Testis (tissue), 3 donors: ENCODE data around the gene ALOX12B. TPM values are rescaled to one million over a fixed set of nuclear protein-coding genes. Genes with fewer than 3 reads are reported as not detected.
"Not testable (repeated sequence)": the region's sequence is repeated elsewhere in the genome, so short reads cannot be mapped to it uniquely, and the experiment has no call there.

Experiments
- DNase-seq: peaks from one replicate; pipeline ENCODE4 v3.0.0-alpha.2; 2019
- H3K27ac ChIP-seq, 2 donors: fragments of 200-600 bp; sonication (generic); one replicate each; pipeline ENCODE4 v1.5.1; 2019
- H3K27me3 ChIP-seq: fragments of 200-600 bp; sonication (generic); one replicate; pipeline ENCODE4 v1.5.1; 2019
- H3K36me3 ChIP-seq: fragments of 200-600 bp; sonication (generic); one replicate; pipeline ENCODE4 v1.5.1; 2017; ENCODE audit warnings: low read depth; ENCODE audit errors: missing control alignments
- H3K4me1 ChIP-seq: fragments of 200-600 bp; sonication (generic); one replicate; pipeline ENCODE4 v1.5.1; 2019
- H3K4me3 ChIP-seq, 2 donors: fragments of 200-600 bp; sonication (generic); one replicate each; pipeline ENCODE4 v1.5.1; 2017 to 2019
- H3K9me3 ChIP-seq: fragments of 200-600 bp; sonication (generic); one replicate; pipeline ENCODE4 v1.5.1; 2017
- POLR2A ChIP-seq: fragments of 450-650 bp; IDR thresholded peaks from one replicate; pipeline ENCODE4 v1.6.1; 2017; ENCODE audit warnings: antibody characterized with exemption, mild to moderate bottlenecking, moderate library complexity
- WGBS, 2 donors: methylation state at CpG; one replicate each; pipeline ENCODE4 v1.1.5; 2018; 5-methylcytosine and 5-hydroxymethylcytosine counted together
- intact Hi-C: fragments of 100-400 bp; cut with DNase I; formaldehyde crosslinking; loops from one replicate; pipeline ENCODE4 v1.15.1; 2023; ENCODE audit warnings: low total_unique reads
- polyA plus RNA-seq: library from polyadenylated mRNA; stranded (reverse); fragments of 350-450 nt; fragmentation: Illumina TruSeq; extraction: RNeasy Lipid Tissue Mini Kit (QIAGEN cat#74804); gene quantifications from one replicate; pipeline ENCODE4 v1.2.3, GENCODE V29; 2014; ENCODE audit warnings: low read depth, low replicate concordance; ENCODE audit not compliant: insufficient read depth
- total RNA-seq, 2 donors: library from RNA; depleted of rRNA; stranded (reverse); fragments of >200 nt; gene quantifications; one replicate each; pipeline ENCODE4 v1.2.3, GENCODE V29; 2016
- TF ChIP-seq, protein P1 (sequence below), 3 experiments: fragments of 450-650 bp in 2 of 3; fragments of 200-600 bp in 1 of 3; sonication (generic) in 1 of 3; IDR thresholded peaks; one replicate each; pipeline ENCODE4 v1.5.1; 2016 to 2019; ENCODE audit warnings: antibody characterized with exemption in 3 of 3, mild to moderate bottlenecking in 2 of 3, moderate library complexity in 1 of 3

Gene ALOX12B
- total and polyA plus RNA-seq, 3 donors from 2014 or later = 0.87 to 1.1 (median 0.99) TPM

DNA sequence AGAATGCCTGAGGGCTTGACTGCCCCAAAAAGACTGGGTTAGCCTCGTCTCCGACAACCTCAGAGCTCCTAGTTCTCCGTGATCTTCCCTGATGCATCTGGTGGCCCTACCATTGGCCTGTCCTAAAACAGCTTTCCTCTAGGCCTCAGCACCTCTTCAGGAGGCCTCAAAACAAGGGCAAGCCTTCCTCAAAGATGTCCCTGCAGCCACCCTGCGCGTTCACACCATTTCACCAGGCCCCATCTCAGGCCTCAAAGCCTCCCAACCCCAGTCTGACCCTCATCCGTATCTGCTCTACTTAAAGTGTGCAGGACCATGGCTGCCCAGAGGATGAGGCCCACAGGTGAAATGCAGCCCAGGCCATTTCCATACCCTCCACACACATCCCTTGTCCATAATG lies 23.4 kb upstream of the ALOX12B start:
- intact Hi-C loops = no loop called here
- no peak for TF ChIP-seq POLR2A
- TF ChIP-seq, protein P1, sequence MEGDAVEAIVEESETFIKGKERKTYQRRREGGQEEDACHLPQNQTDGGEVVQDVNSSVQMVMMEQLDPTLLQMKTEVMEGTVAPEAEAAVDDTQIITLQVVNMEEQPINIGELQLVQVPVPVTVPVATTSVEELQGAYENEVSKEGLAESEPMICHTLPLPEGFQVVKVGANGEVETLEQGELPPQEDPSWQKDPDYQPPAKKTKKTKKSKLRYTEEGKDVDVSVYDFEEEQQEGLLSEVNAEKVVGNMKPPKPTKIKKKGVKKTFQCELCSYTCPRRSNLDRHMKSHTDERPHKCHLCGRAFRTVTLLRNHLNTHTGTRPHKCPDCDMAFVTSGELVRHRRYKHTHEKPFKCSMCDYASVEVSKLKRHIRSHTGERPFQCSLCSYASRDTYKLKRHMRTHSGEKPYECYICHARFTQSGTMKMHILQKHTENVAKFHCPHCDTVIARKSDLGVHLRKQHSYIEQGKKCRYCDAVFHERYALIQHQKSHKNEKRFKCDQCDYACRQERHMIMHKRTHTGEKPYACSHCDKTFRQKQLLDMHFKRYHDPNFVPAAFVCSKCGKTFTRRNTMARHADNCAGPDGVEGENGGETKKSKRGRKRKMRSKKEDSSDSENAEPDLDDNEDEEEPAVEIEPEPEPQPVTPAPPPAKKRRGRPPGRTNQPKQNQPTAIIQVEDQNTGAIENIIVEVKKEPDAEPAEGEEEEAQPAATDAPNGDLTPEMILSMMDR (IDR thresholded peaks at IDR 0.05) = no peak
- Histone ChIP-seq H3K4me3 (no peak overlapping the region), H3K27ac (no peak overlapping the region), H3K27me3 (no peaks in the 10 kb centered on the region), H3K9me3 (no peaks in the 10 kb centered on the region), H3K4me1 (peaks cover 7% of the 10 kb centered on the region), H3K36me3 (no peaks in the 10 kb centered on the region)
- DNase-seq = no peak
- WGBS, 2 donors = 85 to 86% methylated on average over 6 of the region's 6 CpGs

DNA sequence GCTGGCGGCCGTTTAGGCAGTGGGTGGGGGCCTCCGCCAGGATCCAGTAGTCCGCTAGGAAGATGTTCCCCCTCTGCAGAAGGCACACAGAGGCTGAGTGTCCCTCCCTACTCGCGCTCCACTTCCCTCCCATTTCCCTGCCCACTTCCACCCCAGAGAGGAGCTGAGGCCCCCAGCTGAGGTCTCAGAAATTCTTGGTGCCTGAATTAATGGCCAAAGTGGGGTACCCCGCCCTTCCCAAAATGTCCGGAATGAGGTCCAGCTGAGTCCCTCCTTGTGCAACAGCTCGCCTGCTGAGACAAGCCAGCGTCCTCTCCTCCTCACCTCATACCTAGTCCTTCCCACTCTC lies 22.9 kb upstream of the ALOX12B start:
- Histone ChIP-seq H3K4me1 (peaks cover 7% of the 10 kb centered on the region), H3K27ac (no peak overlapping the region), H3K27me3 (no peaks in the 10 kb centered on the region), H3K36me3 (no peaks in the 10 kb centered on the region), H3K4me3 (peak overlapping the region in 1 of 2 donors; percentile 32), H3K9me3 (no peaks in the 10 kb centered on the region)
- no peak for TF ChIP-seq POLR2A
- TF ChIP-seq, protein P1 (IDR thresholded peaks at IDR 0.05) = no peak
- WGBS, 2 donors = 23 to 33% methylated on average over 7 to 10 of the region's 10 CpGs
- no peak for DNase-seq
- intact Hi-C loops = no loop called here

DNA sequence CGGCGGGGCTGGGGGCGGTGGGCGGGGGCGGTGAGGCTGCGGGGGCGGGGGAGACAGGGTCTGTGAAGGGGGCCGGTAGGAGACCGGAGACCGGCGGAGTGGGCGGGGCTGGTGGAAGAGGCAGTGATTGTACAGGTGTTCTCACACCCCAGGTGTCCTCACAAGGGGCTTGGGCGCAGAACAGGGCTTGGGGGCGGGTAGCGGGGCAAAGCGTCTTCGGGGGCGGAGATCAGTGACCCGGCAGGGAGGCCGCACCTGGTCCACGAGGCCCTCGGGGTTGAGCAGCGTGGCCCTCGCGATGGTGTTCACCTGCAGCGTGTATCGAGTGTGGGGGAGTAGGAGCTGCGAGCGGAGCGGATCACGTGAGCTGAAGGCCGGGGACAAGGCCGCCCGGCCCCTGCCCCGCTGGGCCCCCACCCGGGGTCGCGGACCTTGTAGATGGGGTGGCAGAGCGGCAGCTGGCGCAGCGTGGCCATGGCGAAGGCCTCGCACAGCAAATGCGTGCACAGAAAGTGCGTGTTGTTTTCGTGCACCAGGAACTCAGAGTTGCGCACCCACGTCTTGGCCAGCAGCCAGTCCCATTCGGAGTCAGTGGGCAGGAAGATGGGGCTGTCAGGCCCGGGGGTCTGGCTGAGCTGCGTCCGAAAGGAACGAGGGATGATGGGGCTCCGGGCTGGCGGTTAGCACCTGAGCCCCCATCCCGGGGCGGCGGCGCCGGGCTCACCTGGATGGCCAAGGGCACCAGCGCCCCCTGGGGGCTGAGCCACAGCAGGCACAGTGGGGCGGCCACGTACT lies 22.3 kb upstream of the ALOX12B start:
- TF ChIP-seq, protein P1 (IDR thresholded peaks at IDR 0.05) = peak in 2 of 3 experiments; percentile 62 to 67
- TF ChIP-seq POLR2A = no peak
- no peaks in the 10 kb centered on the region for H3K36me3 ChIP-seq
- intact Hi-C loops = no loop called here
- H3K27ac ChIP-seq = no peak overlapping the region
- no peaks in the 10 kb centered on the region for H3K27me3 ChIP-seq
- peak overlapping the region; percentile 18 to 32 for H3K4me3 ChIP-seq
- 0 to 8% methylated on average over 5 to 63 of the region's 63 CpGs for WGBS, 2 donors
- peaks cover 7% of the 10 kb centered on the region for H3K4me1 ChIP-seq
- no peaks in the 10 kb centered on the region for H3K9me3 ChIP-seq
- DNase-seq = peak; percentile 75

DNA sequence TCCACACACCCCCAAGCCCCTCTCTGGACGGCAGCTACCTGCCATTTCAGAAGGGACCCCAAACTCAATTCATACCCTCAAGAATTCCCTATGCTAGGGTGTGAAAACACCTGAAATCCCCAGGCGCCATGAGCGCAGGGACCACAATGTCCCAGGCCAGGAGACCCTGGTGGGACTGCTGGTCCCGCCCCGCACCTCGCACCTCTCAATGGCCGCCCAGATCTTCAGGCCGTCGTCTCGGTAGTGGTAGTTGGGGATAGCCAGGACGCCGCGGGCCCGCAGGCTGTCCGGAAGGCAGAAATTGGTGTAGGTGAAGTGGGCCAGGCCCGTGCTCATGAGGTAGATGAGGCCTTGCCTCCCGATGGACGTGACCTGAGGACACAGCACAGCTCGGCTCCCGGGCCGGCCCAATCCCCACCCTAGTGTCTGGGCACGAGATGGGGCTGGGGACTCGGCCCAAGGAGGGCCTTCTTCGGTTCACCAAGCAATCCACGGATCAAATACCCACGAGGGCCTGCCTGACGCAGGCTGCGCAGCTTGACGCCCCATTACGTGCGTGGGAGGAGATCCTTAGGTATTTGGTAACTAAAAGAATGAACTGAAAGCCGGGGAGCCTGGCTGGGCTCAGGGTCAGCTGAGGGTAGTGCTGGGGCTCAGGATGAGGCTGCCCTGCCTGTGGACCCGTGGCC lies 21.6 kb upstream of the ALOX12B start:
- peaks cover 7% of the 10 kb centered on the region for H3K4me1 ChIP-seq
- no peaks in the 10 kb centered on the region for H3K27me3 ChIP-seq
- no peak for DNase-seq
- intact Hi-C loops = no loop called here
- H3K4me3 ChIP-seq = peak overlapping the region in 1 of 2 donors; percentile 32
- 35 to 64% methylated on average over 16 to 30 of the region's 33 CpGs for WGBS, 2 donors
- H3K36me3 ChIP-seq = no peaks in the 10 kb centered on the region
- no peaks in the 10 kb centered on the region for H3K9me3 ChIP-seq
- TF ChIP-seq, protein P1 (IDR thresholded peaks at IDR 0.05) = no peak
- TF ChIP-seq POLR2A = no peak
- H3K27ac ChIP-seq = no peak overlapping the region

DNA sequence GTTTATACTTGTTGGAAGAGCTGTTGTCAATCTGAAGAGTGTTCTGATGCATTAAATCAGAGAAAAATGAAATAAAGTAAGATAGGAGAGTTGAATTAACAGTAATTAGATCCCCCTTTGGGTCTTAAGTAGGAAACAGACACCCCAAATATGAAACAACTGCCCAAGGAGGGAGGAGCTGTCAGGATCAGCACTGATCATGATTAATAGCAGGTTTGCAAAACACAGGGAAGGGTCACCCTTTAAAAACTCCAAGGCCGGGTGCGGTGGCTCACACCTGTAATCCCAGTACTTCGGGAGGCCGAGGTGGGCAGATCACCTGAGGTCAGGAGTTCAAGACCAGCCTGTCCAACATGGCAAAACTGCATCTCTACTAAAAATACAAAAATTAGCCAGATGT lies 19.5 kb upstream of the ALOX12B start:
- intact Hi-C loops, H3K36me3 ChIP-seq, DNase-seq, H3K9me3 ChIP-seq, H3K27ac ChIP-seq, H3K27me3 ChIP-seq, H3K4me3 ChIP-seq, H3K4me1 ChIP-seq: not testable (repeated sequence)
- WGBS, 2 donors = 77 to 83% methylated on average over 4 of the region's 4 CpGs
